Tibial nerve (tissue), 3 donors: Measurements from ENCODE around the gene FBXL22.

Experiments used
- POLR2A ChIP-seq, 2 donors: fragments of 450-650 bp; IDR thresholded peaks; one replicate each; pipeline ENCODE4 v1.6.1; 2017; ENCODE audit warnings: antibody characterized with exemption in 2 of 2, mild to moderate bottlenecking in 2 of 2, moderate library complexity in 2 of 2
- TF ChIP-seq, protein P1 (sequence below), 5 experiments: fragments of 200-600 bp in 3 of 5; fragments of 450-650 bp in 2 of 5; sonication (generic) in 3 of 5; IDR thresholded peaks; one replicate each; pipeline ENCODE4 v1.5.1; 2016 to 2019; ENCODE audit warnings: antibody characterized with exemption in 5 of 5, mild to moderate bottlenecking in 3 of 5, moderate library complexity in 2 of 5

DNA sequence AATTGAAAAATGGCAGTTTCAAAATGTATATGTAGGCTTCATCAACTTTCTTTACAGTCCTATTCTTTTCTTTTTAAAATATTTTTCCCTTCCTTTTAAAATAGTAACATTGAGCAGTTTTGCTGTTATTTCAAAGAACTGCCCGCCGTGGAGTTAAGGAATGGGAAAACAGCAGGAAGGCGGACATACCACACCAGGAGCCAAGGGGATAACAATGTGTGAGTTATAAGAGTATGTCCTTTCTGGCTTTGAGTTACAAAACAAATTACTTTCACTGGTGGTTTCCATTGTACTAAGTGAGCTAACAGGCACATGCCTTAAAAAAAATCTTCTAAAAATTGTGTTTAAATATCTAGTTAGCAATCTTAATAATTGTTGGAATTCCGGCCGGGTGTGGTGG, 37.4 kb upstream of the FBXL22 start:
- TF ChIP-seq, protein P1, sequence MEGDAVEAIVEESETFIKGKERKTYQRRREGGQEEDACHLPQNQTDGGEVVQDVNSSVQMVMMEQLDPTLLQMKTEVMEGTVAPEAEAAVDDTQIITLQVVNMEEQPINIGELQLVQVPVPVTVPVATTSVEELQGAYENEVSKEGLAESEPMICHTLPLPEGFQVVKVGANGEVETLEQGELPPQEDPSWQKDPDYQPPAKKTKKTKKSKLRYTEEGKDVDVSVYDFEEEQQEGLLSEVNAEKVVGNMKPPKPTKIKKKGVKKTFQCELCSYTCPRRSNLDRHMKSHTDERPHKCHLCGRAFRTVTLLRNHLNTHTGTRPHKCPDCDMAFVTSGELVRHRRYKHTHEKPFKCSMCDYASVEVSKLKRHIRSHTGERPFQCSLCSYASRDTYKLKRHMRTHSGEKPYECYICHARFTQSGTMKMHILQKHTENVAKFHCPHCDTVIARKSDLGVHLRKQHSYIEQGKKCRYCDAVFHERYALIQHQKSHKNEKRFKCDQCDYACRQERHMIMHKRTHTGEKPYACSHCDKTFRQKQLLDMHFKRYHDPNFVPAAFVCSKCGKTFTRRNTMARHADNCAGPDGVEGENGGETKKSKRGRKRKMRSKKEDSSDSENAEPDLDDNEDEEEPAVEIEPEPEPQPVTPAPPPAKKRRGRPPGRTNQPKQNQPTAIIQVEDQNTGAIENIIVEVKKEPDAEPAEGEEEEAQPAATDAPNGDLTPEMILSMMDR (IDR thresholded peaks at IDR 0.05): no peak
- TF ChIP-seq POLR2A (IDR thresholded peaks at IDR 0.05): no peak
